GM13977 (cell line): ENCODE measurements around the gene OR56B4.
"Not testable (repeated sequence)": the region's sequence is repeated elsewhere in the genome, so short reads cannot be mapped to it uniquely, and the experiment has no call there.

ENCODE experiments used
- DNase-seq: peaks from one replicate; pipeline ENCODE4 v3.0.0; 2012; ENCODE audit warnings: low spot score
- CTCF ChIP-seq: IDR thresholded peaks from 2 replicates; pipeline ENCODE4 v1.5.1; 2012; ENCODE audit warnings: mild to moderate bottlenecking, control low read depth; ENCODE audit not compliant: insufficient read depth; ENCODE audit errors: extremely low read depth, missing control alignments
- in situ Hi-C: fragments of 300-500 bp; cut with MboI; formaldehyde crosslinking; loops from one replicate; pipeline ENCODE4 v1.12.0; 2022; ENCODE audit warnings: low sequenced_read_pairs, low pct_unique_long_range_greater_than_20kb, mixed read lengths, inconsistent platforms; ENCODE audit not compliant: unreplicated experiment

OR56B4 gene

DNA sequence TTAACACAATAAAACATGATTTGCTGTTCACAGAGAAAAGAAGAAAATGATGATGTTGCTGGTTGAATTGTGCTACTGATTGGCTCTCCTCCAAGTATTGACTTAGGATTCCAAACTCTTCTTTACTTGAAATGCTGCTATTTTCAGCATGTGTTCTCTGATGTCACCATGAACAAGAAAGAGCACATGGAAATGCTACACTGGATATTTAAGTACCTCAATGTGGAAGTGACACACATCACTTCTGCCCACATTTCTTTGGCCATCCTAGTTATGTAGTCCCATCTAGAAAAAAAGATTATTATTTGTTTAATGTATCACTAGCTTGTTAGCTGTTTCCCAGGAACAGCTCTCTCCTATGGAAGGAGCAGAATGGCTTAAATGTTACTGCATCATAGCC lies 35.5 kb downstream of the OR56B4 start:
- DNase-seq: no peak
- TF ChIP-seq CTCF: no peak
- in situ Hi-C loops: no loop called here

- DNase-seq, in situ Hi-C loops: not testable (repeated sequence)
Measured at GRCh38 chr11:6143737-6144136, 36.3 kb downstream of the OR56B4 start.

DNA sequence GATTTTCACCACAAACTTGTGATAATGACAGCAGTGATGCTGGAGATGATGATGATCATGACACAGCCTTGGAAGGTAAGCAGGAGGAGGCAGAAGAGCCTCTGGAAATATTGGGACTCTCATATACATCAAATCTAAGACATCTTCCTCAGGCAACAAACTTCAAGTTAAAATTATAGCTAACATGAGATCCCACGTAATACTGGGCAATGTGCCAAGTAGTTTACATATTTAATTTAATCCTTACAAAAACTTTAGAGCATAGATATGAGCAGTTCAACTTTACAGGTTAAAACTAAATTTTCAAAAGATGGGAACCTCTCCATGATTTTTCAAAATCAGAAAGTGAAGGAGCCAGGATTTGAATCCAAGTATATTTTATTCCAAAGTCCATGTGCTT lies 43.6 kb downstream of the OR56B4 start:
- DNase-seq: no peak
- in situ Hi-C loops: no loop called here
- no peak for TF ChIP-seq CTCF

DNA sequence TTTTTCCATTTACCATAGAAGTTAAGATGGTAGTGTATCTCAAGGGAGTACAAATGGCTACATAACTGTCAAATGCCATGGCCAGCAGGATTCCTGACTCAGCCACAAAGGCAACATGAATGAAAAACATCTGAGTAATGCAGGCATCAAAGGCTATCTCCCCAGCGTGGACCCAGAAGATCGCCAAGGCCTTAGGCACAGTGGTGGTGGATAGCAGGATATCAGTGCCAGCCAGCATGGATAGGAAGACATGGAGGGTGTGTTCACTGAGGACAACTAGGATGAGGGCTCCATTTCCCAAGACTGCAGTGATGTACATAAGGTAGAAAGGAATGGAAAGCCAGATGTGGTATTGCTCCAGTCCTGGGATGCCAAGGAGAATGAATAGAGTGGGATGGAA lies 44.6 kb downstream of the OR56B4 start:
- in situ Hi-C loops: no loop called here
- DNase-seq: no peak
- no peak for TF ChIP-seq CTCF

DNA sequence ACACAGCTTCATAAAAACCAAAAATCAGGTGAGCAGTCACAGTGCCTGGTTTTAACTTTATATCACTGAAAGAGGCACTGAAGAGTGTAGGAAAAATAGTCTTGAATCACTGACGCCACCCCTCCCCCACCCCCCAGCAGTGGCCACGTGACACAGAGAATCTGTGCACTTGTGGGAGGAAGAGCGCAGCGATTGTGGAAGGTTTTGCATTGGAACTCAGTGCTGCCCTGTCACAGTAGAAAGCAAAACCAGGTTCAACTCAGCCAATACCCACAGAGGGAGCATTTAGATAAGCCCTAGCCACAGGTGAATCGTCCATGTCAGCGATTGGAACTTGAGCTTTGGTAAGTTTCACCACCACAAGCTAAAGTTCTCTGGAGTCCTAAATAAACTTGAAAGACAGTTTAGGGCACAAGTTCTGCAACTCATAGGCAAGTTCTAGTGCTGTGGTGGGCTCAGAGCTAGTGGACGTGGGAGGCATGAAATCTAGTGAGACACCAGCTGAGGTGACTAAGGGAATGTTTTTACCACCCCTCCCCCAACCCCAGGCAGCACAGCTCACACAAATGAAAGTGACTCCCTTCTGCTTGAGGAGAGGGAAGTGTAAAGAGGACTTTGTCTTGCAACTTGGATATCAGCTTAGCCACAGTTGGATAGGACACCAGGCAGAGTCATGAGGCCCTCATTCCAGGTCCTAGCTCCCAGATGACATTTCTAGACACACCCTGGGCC lies 49.3 kb downstream of the OR56B4 start:
- in situ Hi-C loops: no loop called here
- no peak for DNase-seq
- no peak for TF ChIP-seq CTCF
